Loucy (cell line): ENCODE measurements around the gene RBM3.

ENCODE experiments used
- H2AFZ ChIP-seq: fragments of 200-600 bp; sonication (generic); 2 replicates; pipeline ENCODE4 v1.6.0; 2016; ENCODE audit warnings: antibody characterized with exemption, mild to moderate bottlenecking, low read length, moderate library complexity
- H3F3A ChIP-seq: fragments of 200-600 bp; 2 replicates; pipeline ENCODE4 v1.6.0; 2016; ENCODE audit warnings: antibody characterized with exemption, low read depth, mild to moderate bottlenecking
- H3K27me3 ChIP-seq: fragments of 200-600 bp; sonication (generic); 2 replicates; pipeline ENCODE4 v1.6.1; 2014; ENCODE audit warnings: low read length, mild to moderate bottlenecking; ENCODE audit not compliant: insufficient read depth, poor library complexity, severe bottlenecking
- H3K36me3 ChIP-seq: fragments of 200-600 bp; sonication (generic); 2 replicates; pipeline ENCODE4 v1.6.1; 2016; ENCODE audit warnings: low read length; ENCODE audit not compliant: insufficient read depth
- H3K4me1 ChIP-seq: fragments of 200-600 bp; sonication (generic); 2 replicates; pipeline ENCODE4 v1.5.1; 2014; ENCODE audit warnings: low read length, mild to moderate bottlenecking; ENCODE audit not compliant: insufficient read depth, poor library complexity, severe bottlenecking
- H3K4me2 ChIP-seq: fragments of 200-600 bp; sonication (generic); 2 replicates; pipeline ENCODE4 v1.6.0; 2014; ENCODE audit warnings: antibody characterized with exemption, low read length, low read depth, mild to moderate bottlenecking; ENCODE audit not compliant: poor library complexity, severe bottlenecking
- H3K4me3 ChIP-seq: fragments of 200-600 bp; sonication (generic); 2 replicates; pipeline ENCODE4 v1.5.1; 2014; ENCODE audit warnings: low read length, mild to moderate bottlenecking, mixed read lengths; ENCODE audit not compliant: poor library complexity, severe bottlenecking
- H3K79me2 ChIP-seq: fragments of 200-600 bp; sonication (generic); 2 replicates; pipeline ENCODE4 v1.6.1; 2014; ENCODE audit warnings: low read length; ENCODE audit not compliant: insufficient read depth
- H3K9ac ChIP-seq: fragments of 200-600 bp; sonication (generic); 2 replicates; pipeline ENCODE4 v1.6.0; 2014; ENCODE audit warnings: mild to moderate bottlenecking, low read depth, low read length, moderate library complexity; ENCODE audit not compliant: poor library complexity, severe bottlenecking
- H3K9me2 ChIP-seq: fragments of 200-600 bp; sonication (generic); replicated peaks from 2 replicates; pipeline ENCODE4 v1.6.1; 2016; ENCODE audit warnings: low read depth, low read length, mixed read lengths
- H3K9me3 ChIP-seq: fragments of 200-600 bp; sonication (generic); 2 replicates; pipeline ENCODE4 v1.6.1; 2014; ENCODE audit warnings: mild to moderate bottlenecking, antibody characterized with exemption, low read length, low read depth; ENCODE audit not compliant: insufficient read depth
- H4K20me1 ChIP-seq: fragments of 200-600 bp; sonication (generic); 2 replicates; pipeline ENCODE4 v1.6.0; 2014; ENCODE audit warnings: antibody characterized with exemption, low read length, mild to moderate bottlenecking; ENCODE audit not compliant: insufficient read depth, poor library complexity, severe bottlenecking
- CTCF ChIP-seq: fragments of 200-600 bp; sonication (generic); conservative IDR thresholded peaks from 2 replicates; pipeline ENCODE4 v1.5.1; 2014; ENCODE audit warnings: mild to moderate bottlenecking, antibody characterized with exemption, low read length
- EZH2phosphoT487 ChIP-seq: fragments of 200-600 bp; IDR thresholded peaks from 2 replicates; pipeline ENCODE4 v1.6.1; 2018; ENCODE audit warnings: antibody characterized with exemption, mild to moderate bottlenecking, moderate library complexity, borderline replicate concordance

Gene RBM3

GRCh38 chrX:48560681-48561080 lies 13.6 kb upstream of the RBM3 start:
- Histone ChIP-seq H2AFZ (no peak overlapping the region), H3K4me2 (no peak overlapping the region), H3K9me2 (no peaks in the 10 kb centered on the region), H3K36me3 (peaks cover 17% of the 10 kb centered on the region; the same call in 1 of the 2 replicates), H3K9me3 (no peaks in the 10 kb centered on the region), H3F3A (no peaks in the 10 kb centered on the region), H3K27me3 (no peaks in the 10 kb centered on the region), H4K20me1 (no peaks in the 10 kb centered on the region), H3K9ac (no peak overlapping the region), H3K4me3 (no peak overlapping the region), H3K4me1 (no peaks in the 10 kb centered on the region), H3K79me2 (no peaks in the 10 kb centered on the region)
- TF ChIP-seq EZH2phosphoT487 (no peak), CTCF (no peak)

DNA sequence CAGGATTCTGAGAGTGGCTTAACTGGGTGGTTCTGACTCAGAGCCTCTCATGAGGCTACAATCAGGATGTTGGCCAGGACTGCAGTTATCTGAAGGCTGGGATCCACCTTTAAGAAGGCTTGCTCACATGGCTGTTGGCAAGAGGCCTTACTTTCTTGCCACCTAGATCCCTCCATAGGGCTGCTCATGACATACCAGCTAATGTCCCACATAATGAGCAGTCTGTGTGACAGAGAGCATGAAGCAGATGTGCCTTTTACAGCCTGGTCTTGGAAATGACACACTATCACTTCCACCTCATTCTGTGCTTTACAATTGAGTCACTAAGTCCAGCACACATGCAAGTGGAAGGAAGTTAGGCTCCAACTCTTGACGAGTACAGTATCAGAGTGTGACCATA lies 4.3 kb upstream of the RBM3 start:
- no peaks in the 10 kb centered on the region for H3K27me3 ChIP-seq
- no peaks in the 10 kb centered on the region for H3K9me2 ChIP-seq
- H3K36me3 ChIP-seq = peaks cover under 1% of the 10 kb centered on the region; the same call in 1 of the 2 replicates
- peak overlapping the region; percentile 27 for H3K9ac ChIP-seq
- H3K4me3 ChIP-seq = no peak overlapping the region
- TF ChIP-seq EZH2phosphoT487 (no peak), CTCF (no peak)
- H2AFZ ChIP-seq = peak overlapping the region; percentile 45; the same call in 1 of the 2 replicates
- H3K79me2 ChIP-seq = peaks cover 2% of the 10 kb centered on the region
- H3F3A ChIP-seq = no peaks in the 10 kb centered on the region
- no peaks in the 10 kb centered on the region for H3K9me3 ChIP-seq
- no peaks in the 10 kb centered on the region for H3K4me1 ChIP-seq
- H4K20me1 ChIP-seq = peaks cover 2% of the 10 kb centered on the region
- no peak overlapping the region for H3K4me2 ChIP-seq

- H3K9me2 ChIP-seq = no peaks in the 10 kb centered on the region
- peak overlapping the region; percentile 85 for H3K4me2 ChIP-seq
- peaks cover 32% of the 10 kb centered on the region; the same call in 1 of the 2 replicates for H3K36me3 ChIP-seq
- peak overlapping the region; percentile 99 for H3K4me3 ChIP-seq
- peaks cover 26% of the 10 kb centered on the region for H4K20me1 ChIP-seq
- H3F3A ChIP-seq = no peaks in the 10 kb centered on the region
- no peaks in the 10 kb centered on the region for H3K9me3 ChIP-seq
- peaks cover 7% of the 10 kb centered on the region for H3K4me1 ChIP-seq
- H2AFZ ChIP-seq = peak overlapping the region; percentile 75
- peak overlapping the region; percentile 94 for H3K9ac ChIP-seq
- TF ChIP-seq EZH2phosphoT487 (no peak), CTCF (no peak)
- H3K79me2 ChIP-seq = peaks cover 34% of the 10 kb centered on the region
- no peaks in the 10 kb centered on the region for H3K27me3 ChIP-seq
Measured at GRCh38 chrX:48573690-48574269, 504 bp upstream of the RBM3 start.
